Measurements from ENCODE around the gene ZFYVE9. TPM values are rescaled to one million over a fixed set of nuclear protein-coding genes. Genes with fewer than 3 reads are reported as not detected.

ZFYVE9 gene
- total RNA-seq, 2 donors from 2014 or later, result 15.8 to 18.5 TPM

DNA sequence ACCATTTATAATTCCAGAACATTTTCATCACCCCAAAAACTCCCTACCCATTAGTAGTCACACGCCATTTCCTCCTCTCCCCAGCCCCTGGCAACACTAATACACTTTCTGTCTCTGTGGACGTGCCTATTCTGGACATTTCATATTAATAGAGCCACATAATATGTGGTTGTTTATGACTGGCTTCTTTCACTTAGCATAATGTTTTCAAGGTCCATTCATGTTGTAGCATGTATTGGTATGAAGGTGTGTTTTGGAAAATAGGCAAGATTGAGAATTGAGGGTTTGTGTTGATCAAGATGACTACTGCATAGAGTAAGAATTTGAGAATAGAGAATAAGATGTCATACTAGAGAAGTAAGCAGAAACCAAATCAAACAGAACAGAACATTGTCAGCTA is 67.5 kb downstream of the ZFYVE9 start:
- TF ChIP-seq, protein P1, sequence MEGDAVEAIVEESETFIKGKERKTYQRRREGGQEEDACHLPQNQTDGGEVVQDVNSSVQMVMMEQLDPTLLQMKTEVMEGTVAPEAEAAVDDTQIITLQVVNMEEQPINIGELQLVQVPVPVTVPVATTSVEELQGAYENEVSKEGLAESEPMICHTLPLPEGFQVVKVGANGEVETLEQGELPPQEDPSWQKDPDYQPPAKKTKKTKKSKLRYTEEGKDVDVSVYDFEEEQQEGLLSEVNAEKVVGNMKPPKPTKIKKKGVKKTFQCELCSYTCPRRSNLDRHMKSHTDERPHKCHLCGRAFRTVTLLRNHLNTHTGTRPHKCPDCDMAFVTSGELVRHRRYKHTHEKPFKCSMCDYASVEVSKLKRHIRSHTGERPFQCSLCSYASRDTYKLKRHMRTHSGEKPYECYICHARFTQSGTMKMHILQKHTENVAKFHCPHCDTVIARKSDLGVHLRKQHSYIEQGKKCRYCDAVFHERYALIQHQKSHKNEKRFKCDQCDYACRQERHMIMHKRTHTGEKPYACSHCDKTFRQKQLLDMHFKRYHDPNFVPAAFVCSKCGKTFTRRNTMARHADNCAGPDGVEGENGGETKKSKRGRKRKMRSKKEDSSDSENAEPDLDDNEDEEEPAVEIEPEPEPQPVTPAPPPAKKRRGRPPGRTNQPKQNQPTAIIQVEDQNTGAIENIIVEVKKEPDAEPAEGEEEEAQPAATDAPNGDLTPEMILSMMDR (IDR thresholded peaks at IDR 0.05), result no peak
- no peaks in the 10 kb centered on the region for H3K36me3 ChIP-seq
- H3K4me1 ChIP-seq, result peaks cover 0 to 4% of the 10 kb centered on the region in 2 donors
- no peak overlapping the region for H3K4me3 ChIP-seq
- DNase-seq (ENCODE audit: low spot score), result no peak
- no peaks in the 10 kb centered on the region for H3K27me3 ChIP-seq
- H3K9me3 ChIP-seq, result no peaks in the 10 kb centered on the region
- no peak overlapping the region for H3K27ac ChIP-seq

DNA sequence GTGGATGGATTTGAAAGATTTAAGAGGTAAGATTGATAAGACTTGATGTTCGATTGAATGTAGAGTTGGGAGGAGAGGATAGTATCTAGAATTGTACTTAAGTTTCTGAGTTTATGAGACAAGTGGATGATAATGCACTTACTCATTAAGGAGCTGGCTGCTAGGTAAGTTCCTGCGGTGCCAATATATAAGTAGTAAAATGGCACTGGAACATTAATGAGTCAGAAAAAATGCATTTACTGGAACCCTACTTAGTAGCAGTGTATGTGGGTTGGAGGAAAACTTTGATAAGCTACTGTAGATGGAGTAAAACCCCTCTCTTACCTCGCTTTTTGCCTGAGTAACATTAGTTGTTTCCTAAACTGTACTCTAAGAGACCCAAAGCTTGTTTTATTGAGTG is 68.2 kb downstream of the ZFYVE9 start:
- H3K4me3 ChIP-seq, result no peak overlapping the region
- no peak overlapping the region for H3K27ac ChIP-seq
- H3K27me3 ChIP-seq, result no peaks in the 10 kb centered on the region
- no peaks in the 10 kb centered on the region for H3K36me3 ChIP-seq
- TF ChIP-seq, protein P1 (IDR thresholded peaks at IDR 0.05), result no peak
- H3K9me3 ChIP-seq, result no peaks in the 10 kb centered on the region
- H3K4me1 ChIP-seq, result no peaks in the 10 kb centered on the region
- no peak for DNase-seq (ENCODE audit: low spot score)

DNA sequence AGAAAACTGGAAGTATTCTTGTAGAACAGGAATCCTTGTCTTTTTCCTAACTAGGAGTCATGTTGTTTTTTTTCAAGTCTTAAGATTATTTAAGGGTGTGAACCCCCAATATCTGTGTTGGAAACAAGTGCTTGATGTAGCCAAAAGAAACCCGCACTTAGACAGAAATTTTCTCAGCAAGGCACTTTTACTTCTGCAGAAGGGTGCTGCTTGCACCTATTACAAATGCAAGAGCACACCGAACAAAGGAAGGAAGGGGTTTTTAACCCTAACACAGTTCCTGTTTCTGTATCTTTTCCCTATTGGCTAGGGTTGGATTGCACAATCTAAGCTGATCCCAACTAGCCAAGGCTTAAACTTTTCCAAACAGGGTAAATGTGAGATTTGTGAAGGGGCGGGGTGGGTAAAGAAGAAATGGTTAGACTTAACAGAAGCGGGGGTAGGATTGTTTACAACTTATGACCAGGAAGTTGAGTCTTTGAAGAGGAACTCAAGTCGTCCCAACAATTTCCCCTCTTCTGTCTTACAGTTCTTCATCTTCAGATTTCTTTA is 75.1 kb downstream of the ZFYVE9 start:
- no peak overlapping the region for H3K27ac ChIP-seq
- H3K4me3 ChIP-seq, result no peak overlapping the region
- no peak for DNase-seq (ENCODE audit: low spot score)
- H3K27me3 ChIP-seq, result no peaks in the 10 kb centered on the region
- no peaks in the 10 kb centered on the region for H3K4me1 ChIP-seq
- H3K36me3 ChIP-seq, result peaks cover 8% of the 10 kb centered on the region
- TF ChIP-seq, protein P1 (IDR thresholded peaks at IDR 0.05), result no peak
- peaks cover 10 to 19% of the 10 kb centered on the region in 2 donors for H3K9me3 ChIP-seq

DNA sequence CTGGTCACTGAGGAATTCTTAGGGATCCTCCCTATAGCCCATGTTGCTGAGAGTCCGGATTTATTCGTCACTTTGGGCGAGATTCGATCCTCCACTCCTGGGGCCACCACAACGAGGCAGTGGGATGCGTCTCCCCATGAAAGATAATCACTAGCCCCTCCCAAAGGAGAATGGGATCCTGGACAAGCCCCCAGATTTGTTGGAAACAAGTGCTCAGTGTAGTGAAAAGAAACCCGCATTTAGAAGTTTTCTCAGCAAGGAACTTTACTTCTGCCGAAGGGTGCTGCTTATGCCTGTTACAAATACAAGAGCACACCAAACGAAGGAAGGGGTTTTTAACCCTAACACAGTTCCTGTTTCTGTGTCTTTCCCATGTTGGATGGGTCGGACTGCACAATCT is 83.3 kb downstream of the ZFYVE9 start:
- Histone ChIP-seq H3K4me3 (no peak overlapping the region), H3K27me3 (no peaks in the 10 kb centered on the region), H3K4me1 (no peaks in the 10 kb centered on the region), H3K9me3 (peaks cover 0 to 24% of the 10 kb centered on the region in 2 donors), H3K36me3 (no peaks in the 10 kb centered on the region), H3K27ac (no peak overlapping the region)
- DNase-seq (ENCODE audit: low spot score), result no peak
- TF ChIP-seq, protein P1 (IDR thresholded peaks at IDR 0.05), result no peak

- Histone ChIP-seq H3K9me3 (peaks cover 0 to 15% of the 10 kb centered on the region in 2 donors), H3K4me1 (no peaks in the 10 kb centered on the region), H3K27me3 (no peaks in the 10 kb centered on the region), H3K27ac (no peak overlapping the region), H3K4me3 (no peak overlapping the region), H3K36me3 (no peaks in the 10 kb centered on the region)
- no peak for DNase-seq (ENCODE audit: low spot score)
- TF ChIP-seq, protein P1 (IDR thresholded peaks at IDR 0.05), result no peak
Measured at GRCh38 chr1:52229494-52229893, 87.6 kb downstream of the ZFYVE9 start.

GRCh38 chr1:52233463-52233862 is 91.6 kb downstream of the ZFYVE9 start:
- Histone ChIP-seq H3K36me3 (peaks cover 8% of the 10 kb centered on the region), H3K9me3 (no peaks in the 10 kb centered on the region), H3K4me3 (no peak overlapping the region), H3K4me1 (no peaks in the 10 kb centered on the region), H3K27ac (no peak overlapping the region), H3K27me3 (no peaks in the 10 kb centered on the region)
- no peak for DNase-seq (ENCODE audit: low spot score)
- TF ChIP-seq, protein P1 (IDR thresholded peaks at IDR 0.05), result no peak
